Mesendoderm (in vitro differentiated cells): ENCODE results near the gene ARL14.

ENCODE experiments used
- DNase-seq: peaks from one replicate; pipeline ENCODE4 v3.0.0; 2013
- H2AK5ac ChIP-seq: 2 replicates; pipeline ENCODE4 v1.6.1; 2013; ENCODE audit warnings: low read length, inconsistent platforms
- H2BK120ac ChIP-seq: 2 replicates; pipeline ENCODE4 v1.6.1; 2013; ENCODE audit warnings: low read depth, mild to moderate bottlenecking, low read length, moderate library complexity, mixed read lengths
- H2BK15ac ChIP-seq: replicated peaks from 2 replicates; pipeline ENCODE4 v1.6.1; 2013; ENCODE audit warnings: low read depth, mild to moderate bottlenecking, moderate library complexity
- H2BK5ac ChIP-seq: 2 replicates; pipeline ENCODE4 v1.6.1; 2013; ENCODE audit warnings: low read length, inconsistent platforms
- H3K18ac ChIP-seq: 2 replicates; pipeline ENCODE4 v1.6.1; 2013; ENCODE audit warnings: mild to moderate bottlenecking, low read length, mixed read lengths
- H3K23ac ChIP-seq: one replicate; pipeline ENCODE4 v1.6.1; 2013; ENCODE audit warnings: low read length
- H3K27ac ChIP-seq: 2 replicates; pipeline ENCODE4 v1.5.1; 2013; ENCODE audit warnings: low read depth, mild to moderate bottlenecking, inconsistent platforms, low read length, moderate library complexity
- H3K27me3 ChIP-seq: 2 replicates; pipeline ENCODE4 v1.6.1; 2013; ENCODE audit warnings: low read length, control low read depth, mild to moderate bottlenecking, inconsistent platforms; ENCODE audit not compliant: insufficient read depth, poor library complexity
- H3K36me3 ChIP-seq: 2 replicates; pipeline ENCODE4 v1.6.1; 2013; ENCODE audit warnings: low read length, inconsistent platforms; ENCODE audit not compliant: control insufficient read depth, insufficient read depth
- H3K4ac ChIP-seq: one replicate; pipeline ENCODE4 v1.6.1; 2013; ENCODE audit warnings: low read depth, mild to moderate bottlenecking, low read length, moderate library complexity
- H3K4me1 ChIP-seq: 2 replicates; pipeline ENCODE4 v1.6.1; 2013; ENCODE audit warnings: low read depth, low read length, inconsistent platforms; ENCODE audit not compliant: control insufficient read depth
- H3K4me2 ChIP-seq: 2 replicates; pipeline ENCODE4 v1.6.1; 2013; ENCODE audit warnings: low read length
- H3K4me3 ChIP-seq: 2 replicates; pipeline ENCODE4 v1.5.1; 2013; ENCODE audit warnings: mild to moderate bottlenecking, low read length
- H3K56ac ChIP-seq: one replicate; pipeline ENCODE4 v1.6.1; 2013; ENCODE audit warnings: low read length
- H3K79me1 ChIP-seq: 2 replicates; pipeline ENCODE4 v1.6.1; 2013; ENCODE audit warnings: low read length, inconsistent platforms
- H3K79me2 ChIP-seq: 2 replicates; pipeline ENCODE4 v1.6.1; 2013; ENCODE audit warnings: mild to moderate bottlenecking, low read length; ENCODE audit not compliant: control insufficient read depth, insufficient read depth
- H3K9ac ChIP-seq: 2 replicates; pipeline ENCODE4 v1.6.1; 2013; ENCODE audit warnings: low read length, inconsistent platforms
- H4K5ac ChIP-seq: one replicate; pipeline ENCODE4 v1.6.1; 2013; ENCODE audit warnings: low read length
- H4K8ac ChIP-seq: one replicate; pipeline ENCODE4 v1.6.1; 2013; ENCODE audit warnings: low read depth, mild to moderate bottlenecking, control low read depth, low read length, moderate library complexity
- WGBS: extraction: QIAGEN DNeasy Blood & Tissue Kit; methylation state at CpG from one replicate; pipeline ENCODE4 v1.1.7; 2013; ENCODE audit warnings: low lambda C conversion rate, missing lambda C conversion rate; ENCODE audit not compliant: insufficient coverage; ENCODE audit errors: extremely low coverage; 5-methylcytosine and 5-hydroxymethylcytosine counted together

The ARL14 gene

DNA sequence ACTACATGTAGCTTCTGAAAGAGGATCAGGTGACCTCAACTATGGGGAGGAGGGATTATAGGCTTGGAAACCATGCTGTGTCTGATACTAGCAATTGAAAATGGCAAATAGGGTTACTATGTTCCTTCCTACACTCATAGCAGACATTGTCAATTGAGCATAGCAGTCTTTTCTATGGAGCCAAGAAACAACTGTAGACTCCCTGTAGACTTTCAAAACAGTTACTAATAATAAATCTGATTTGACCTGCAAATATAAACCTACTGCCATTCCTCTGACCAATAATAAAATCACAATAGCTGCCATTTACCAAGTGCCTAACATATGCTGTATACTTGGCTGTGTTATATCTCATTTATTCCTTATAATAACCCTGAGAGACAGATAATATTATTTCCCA is 8.5 kb upstream of the ARL14 start:
- Histone ChIP-seq H3K27ac (no peak overlapping the region), H3K4me1 (peaks cover 6% of the 10 kb centered on the region), H2BK15ac (no peak overlapping the region), H3K18ac (no peak overlapping the region), H4K5ac (no peak overlapping the region), H3K4me2 (no peak overlapping the region), H2BK5ac (no peak overlapping the region), H3K4me3 (no peak overlapping the region), H3K27me3 (no peaks in the 10 kb centered on the region), H3K79me2 (no peaks in the 10 kb centered on the region), H3K9ac (no peak overlapping the region), H4K8ac (no peak overlapping the region), H3K4ac (no peak overlapping the region), H3K36me3 (no peaks in the 10 kb centered on the region), H2BK120ac (no peak overlapping the region), H2AK5ac (no peak overlapping the region), H3K79me1 (no peaks in the 10 kb centered on the region), H3K23ac (no peak overlapping the region), H3K56ac (no peak overlapping the region)
- DNase-seq = no peak

- Histone ChIP-seq H3K4ac (no peak overlapping the region), H2BK15ac (no peak overlapping the region), H3K4me3 (no peak overlapping the region), H3K56ac (no peak overlapping the region), H4K8ac (no peak overlapping the region), H3K23ac (no peak overlapping the region), H2BK5ac (no peak overlapping the region), H2BK120ac (no peak overlapping the region), H4K5ac (no peak overlapping the region), H3K79me2 (no peaks in the 10 kb centered on the region), H3K4me1 (peaks cover 2% of the 10 kb centered on the region), H3K9ac (no peak overlapping the region), H3K79me1 (no peaks in the 10 kb centered on the region), H2AK5ac (no peak overlapping the region), H3K36me3 (no peaks in the 10 kb centered on the region), H3K27ac (no peak overlapping the region), H3K18ac (no peak overlapping the region), H3K4me2 (no peak overlapping the region), H3K27me3 (no peaks in the 10 kb centered on the region)
- no CpG with 5 or more reads among the region's 6 CpGs for WGBS
- DNase-seq = no peak
These were observed 5.7 kb upstream of the ARL14 start for GRCh38 chr3:160671231-160671630.

DNA sequence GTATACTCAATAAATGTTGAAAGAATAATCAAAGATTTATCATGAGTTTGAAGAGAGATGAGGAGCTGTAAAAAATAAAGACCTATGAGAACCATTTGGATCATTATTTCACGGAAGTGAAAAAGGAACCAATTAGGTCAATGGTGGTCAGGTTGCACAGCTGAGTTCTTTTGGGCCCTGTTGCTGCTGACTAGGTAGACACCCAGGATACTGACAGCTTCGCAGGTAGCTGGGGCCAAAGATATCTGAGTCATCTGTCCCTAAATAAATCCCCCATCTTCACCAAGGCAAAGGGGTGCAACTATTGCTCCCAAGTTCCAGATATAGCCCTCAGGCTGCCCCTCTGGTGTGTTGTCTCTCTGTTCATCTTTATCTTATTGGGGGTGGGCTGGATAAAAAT is 5.0 kb upstream of the ARL14 start:
- H2BK120ac ChIP-seq = no peak overlapping the region
- H3K36me3 ChIP-seq = no peaks in the 10 kb centered on the region
- H3K27me3 ChIP-seq = no peaks in the 10 kb centered on the region
- H3K56ac ChIP-seq = no peak overlapping the region
- H4K5ac ChIP-seq = no peak overlapping the region
- H4K8ac ChIP-seq = no peak overlapping the region
- H2AK5ac ChIP-seq = no peak overlapping the region
- H2BK15ac ChIP-seq = no peak overlapping the region
- no peak overlapping the region for H3K27ac ChIP-seq
- H3K23ac ChIP-seq = no peak overlapping the region
- DNase-seq = no peak
- no peak overlapping the region for H3K18ac ChIP-seq
- no peaks in the 10 kb centered on the region for H3K79me1 ChIP-seq
- H3K9ac ChIP-seq = no peak overlapping the region
- H3K4me2 ChIP-seq = no peak overlapping the region
- no peak overlapping the region for H2BK5ac ChIP-seq
- H3K4ac ChIP-seq = no peak overlapping the region
- H3K4me3 ChIP-seq = no peak overlapping the region
- no CpG with 5 or more reads among the region's 2 CpGs for WGBS
- H3K4me1 ChIP-seq = peaks cover 2% of the 10 kb centered on the region
- no peaks in the 10 kb centered on the region for H3K79me2 ChIP-seq

- H3K36me3 ChIP-seq = no peaks in the 10 kb centered on the region
- no peak overlapping the region for H3K4me3 ChIP-seq
- H3K4me2 ChIP-seq = no peak overlapping the region
- no peak overlapping the region for H4K8ac ChIP-seq
- WGBS = no CpG with 5 or more reads among the region's 1 CpG
- no peak overlapping the region for H3K4ac ChIP-seq
- no peak overlapping the region for H3K18ac ChIP-seq
- H2AK5ac ChIP-seq = no peak overlapping the region
- DNase-seq = no peak
- no peak overlapping the region for H4K5ac ChIP-seq
- no peak overlapping the region for H3K56ac ChIP-seq
- H3K23ac ChIP-seq = no peak overlapping the region
- H3K9ac ChIP-seq = no peak overlapping the region
- no peak overlapping the region for H2BK5ac ChIP-seq
- H3K27ac ChIP-seq = no peak overlapping the region
- H3K79me2 ChIP-seq = no peaks in the 10 kb centered on the region
- H2BK120ac ChIP-seq = no peak overlapping the region
- no peaks in the 10 kb centered on the region for H3K27me3 ChIP-seq
- peaks cover 5% of the 10 kb centered on the region for H3K4me1 ChIP-seq
- H3K79me1 ChIP-seq = no peaks in the 10 kb centered on the region
- H2BK15ac ChIP-seq = no peak overlapping the region
These were observed 3.8 kb upstream of the ARL14 start for GRCh38 chr3:160673188-160673587.

DNA sequence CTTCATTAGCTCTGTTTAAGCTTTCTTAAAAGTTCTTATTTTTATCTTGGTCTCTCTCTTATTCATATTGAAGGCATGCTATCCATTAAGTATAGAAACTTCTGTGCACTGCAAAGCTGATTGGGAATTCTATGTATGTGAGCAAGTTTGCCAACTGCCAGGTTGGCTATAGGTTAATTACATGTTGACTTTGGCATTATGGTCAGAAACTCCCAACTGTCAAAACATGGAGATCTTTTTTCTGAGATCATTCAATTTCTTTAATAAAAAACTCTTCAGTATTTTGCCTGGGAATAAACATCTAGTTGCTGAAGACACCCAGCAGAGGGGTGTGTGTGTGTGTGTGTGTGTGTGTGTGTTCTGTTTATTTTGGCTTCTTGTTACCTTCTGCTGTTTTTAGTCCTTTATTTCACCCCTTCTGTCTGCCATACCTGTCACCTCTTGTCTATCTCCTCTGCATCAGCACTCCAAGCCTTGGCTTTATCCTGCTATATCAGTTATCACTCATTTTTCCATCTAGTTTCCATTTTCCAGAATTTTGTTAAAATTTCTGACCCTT is 1.3 kb upstream of the ARL14 start:
- no peak overlapping the region for H3K27ac ChIP-seq
- H3K79me2 ChIP-seq = no peaks in the 10 kb centered on the region
- H3K27me3 ChIP-seq = no peaks in the 10 kb centered on the region

GRCh38 chr3:160677459-160677881 is 510 bp downstream of the ARL14 start:
- Histone ChIP-seq H3K4ac (no peak overlapping the region), H4K5ac (no peak overlapping the region), H3K9ac (no peak overlapping the region), H2BK15ac (no peak overlapping the region), H3K56ac (peak overlapping the region; percentile 12), H3K4me3 (no peak overlapping the region), H2BK120ac (no peak overlapping the region), H3K27ac (peak overlapping the region; percentile 48), H3K4me2 (no peak overlapping the region), H2BK5ac (peak overlapping the region; percentile 29), H3K23ac (no peak overlapping the region), H3K4me1 (peaks cover 10% of the 10 kb centered on the region), H3K36me3 (no peaks in the 10 kb centered on the region), H4K8ac (peak overlapping the region; percentile 56), H3K79me1 (no peaks in the 10 kb centered on the region), H2AK5ac (no peak overlapping the region), H3K79me2 (no peaks in the 10 kb centered on the region), H3K18ac (peak overlapping the region; percentile 14), H3K27me3 (no peaks in the 10 kb centered on the region)
- peak; percentile 85 for DNase-seq
- no CpG with 5 or more reads among the region's 4 CpGs for WGBS

More for the DNA sequence above, 1.3 kb upstream of the ARL14 start:
- no peak overlapping the region for H3K4me2 ChIP-seq
- H2BK15ac ChIP-seq = no peak overlapping the region
- no peak overlapping the region for H4K5ac ChIP-seq
- H3K36me3 ChIP-seq = no peaks in the 10 kb centered on the region
- H3K56ac ChIP-seq = no peak overlapping the region
- H2BK120ac ChIP-seq = no peak overlapping the region
- H3K4me1 ChIP-seq = peaks cover 10% of the 10 kb centered on the region
- H3K4ac ChIP-seq = no peak overlapping the region
- H3K79me1 ChIP-seq = no peaks in the 10 kb centered on the region
- H2AK5ac ChIP-seq = no peak overlapping the region
- H3K4me3 ChIP-seq = no peak overlapping the region
- DNase-seq = peak; percentile 31
- H2BK5ac ChIP-seq = no peak overlapping the region
- no peak overlapping the region for H3K18ac ChIP-seq
- H3K9ac ChIP-seq = no peak overlapping the region
- no peak overlapping the region for H3K23ac ChIP-seq
- no peak overlapping the region for H4K8ac ChIP-seq
